NCI-H774 (cell line): ENCODE data around the gene MTFR1L.

ENCODE experiments used
- DNase-seq: peaks from one replicate; lab custom pipeline; 2025; lab: John Stamatoyannopoulos, UW

Gene MTFR1L

GRCh38 chr1:25807480-25808390 is 12.0 kb upstream of the MTFR1L start:
- no peak for DNase-seq

- DNase-seq, result no peak
Measured at GRCh38 chr1:25808481-25809244, 11.1 kb upstream of the MTFR1L start.

- DNase-seq, result no peak
Measured at GRCh38 chr1:25809283-25809926, 10.3 kb upstream of the MTFR1L start.

- DNase-seq, result no peak
Measured at GRCh38 chr1:25809929-25810328, 9.8 kb upstream of the MTFR1L start.

- DNase-seq, result no peak
Measured at GRCh38 chr1:25810341-25811299, 9.1 kb upstream of the MTFR1L start.

- DNase-seq, result no peak
Measured at GRCh38 chr1:25811384-25812082, 8.2 kb upstream of the MTFR1L start.

- DNase-seq, result no peak
Measured at GRCh38 chr1:25813071-25813733, 6.6 kb upstream of the MTFR1L start.

GRCh38 chr1:25813734-25814471 is 5.9 kb upstream of the MTFR1L start:
- no peak for DNase-seq

- DNase-seq, result no peak
Measured at GRCh38 chr1:25814549-25815087, 5.1 kb upstream of the MTFR1L start.

- no peak for DNase-seq
Measured at GRCh38 chr1:25815208-25816111, 4.3 kb upstream of the MTFR1L start.

- no peak for DNase-seq
Measured at GRCh38 chr1:25816112-25816718, 3.5 kb upstream of the MTFR1L start.

- DNase-seq, result no peak
Measured at GRCh38 chr1:25817840-25818501, 1.8 kb upstream of the MTFR1L start.

- no peak for DNase-seq
Measured at GRCh38 chr1:25818569-25818968, 1.2 kb upstream of the MTFR1L start.

- DNase-seq, result no peak
Measured at GRCh38 chr1:25820247-25821111, 725 bp downstream of the MTFR1L start.

- no peak for DNase-seq
Measured at GRCh38 chr1:25821112-25821476, 1.3 kb downstream of the MTFR1L start.

GRCh38 chr1:25821630-25822091 is 1.9 kb downstream of the MTFR1L start:
- DNase-seq, result no peak
